NCI-H1436 treated with DMSO at 0.1 percent for 48 hours (cell line): ENCODE results near the gene CRB3.
A peak's percentile ranks its signal among the peaks of the same experiment; 100 is the strongest.
"Not testable (repeated sequence)": the region's sequence is repeated elsewhere in the genome, so short reads cannot be mapped to it uniquely, and the experiment has no call there.

ENCODE experiments used
- DNase-seq: peaks from one replicate; lab custom pipeline; 2025; lab: John Stamatoyannopoulos, UW

CRB3 gene

GRCh38 chr19:6464070-6464873 lies at the start of gene CRB3:
TSS of gene CRB3 (plus strand) at chr19:6464271. CDS start at chr19:6464702, 431 bp downstream.
- DNase-seq = peak; percentile 22

- no peak for DNase-seq
Observed at GRCh38 chr19:6414793-6415590, 49.1 kb upstream of the CRB3 start.

- no peak for DNase-seq
Observed at GRCh38 chr19:6415591-6416190, 48.4 kb upstream of the CRB3 start.

GRCh38 chr19:6416658-6417405 lies 47.2 kb upstream of the CRB3 start:
- DNase-seq = no peak

- no peak for DNase-seq
Observed at GRCh38 chr19:6417713-6418561, 46.1 kb upstream of the CRB3 start.

- no peak for DNase-seq
Observed at GRCh38 chr19:6418562-6418932, 45.5 kb upstream of the CRB3 start.

GRCh38 chr19:6421075-6422014 lies 42.7 kb upstream of the CRB3 start:
- no peak for DNase-seq

- DNase-seq = no peak
Observed at GRCh38 chr19:6423499-6424194, 40.4 kb upstream of the CRB3 start.

- no peak for DNase-seq
Observed at GRCh38 chr19:6424195-6424938, 39.7 kb upstream of the CRB3 start, which contains the start of gene KHSRP. TSS of gene KHSRP (minus strand) at chr19:6424811. CDS start at chr19:6424701, 110 bp downstream.

- peak; percentile 100 for DNase-seq
Observed at GRCh38 chr19:6424939-6425731, 38.9 kb upstream of the CRB3 start.

- DNase-seq = no peak
Observed at GRCh38 chr19:6425732-6426620, 38.1 kb upstream of the CRB3 start.

- DNase-seq = no peak
Observed at GRCh38 chr19:6427131-6427530, 36.9 kb upstream of the CRB3 start.

GRCh38 chr19:6428692-6429418 lies 35.2 kb upstream of the CRB3 start:
- not testable (repeated sequence) for DNase-seq

- DNase-seq = no peak
Observed at GRCh38 chr19:6429419-6430221, 34.5 kb upstream of the CRB3 start.

GRCh38 chr19:6431891-6432290 lies 32.2 kb upstream of the CRB3 start:
- no peak for DNase-seq
